Smooth muscle cell (in vitro differentiated cells): Measurements from ENCODE around the gene INSL4. TPM values are rescaled to one million over a fixed set of nuclear protein-coding genes. Genes with fewer than 3 reads are reported as not detected.

ENCODE experiments used
- DNase-seq: peaks from one replicate; lab custom pipeline; 2025; ENCODE audit not compliant: unreplicated experiment; lab: John Stamatoyannopoulos, UW
- H2AFZ ChIP-seq: fragments of 200-600 bp; sonication (generic); 2 replicates; pipeline ENCODE4 v1.6.0; 2016; ENCODE audit warnings: antibody characterized with exemption, low read depth, mild to moderate bottlenecking
- H3F3A ChIP-seq: fragments of 200-600 bp; sonication (generic); 2 replicates; pipeline ENCODE4 v1.6.0; 2017; ENCODE audit warnings: antibody characterized with exemption, low read depth
- H3K27ac ChIP-seq: fragments of 200-600 bp; sonication (generic); 2 replicates; pipeline ENCODE4 v1.5.1; 2016; ENCODE audit warnings: low read depth, mild to moderate bottlenecking
- H3K27me3 ChIP-seq: fragments of 200-600 bp; sonication (generic); 2 replicates; pipeline ENCODE4 v1.6.1; 2016; ENCODE audit warnings: low read depth, mild to moderate bottlenecking
- H3K36me3 ChIP-seq: fragments of 200-600 bp; sonication (generic); 2 replicates; pipeline ENCODE4 v1.5.1; 2016; ENCODE audit warnings: low read depth
- H3K4me1 ChIP-seq: fragments of 200-600 bp; sonication (generic); 2 replicates; pipeline ENCODE4 v1.5.1; 2016; ENCODE audit warnings: low read depth
- H3K4me2 ChIP-seq: fragments of 200-600 bp; sonication (generic); 2 replicates; pipeline ENCODE4 v1.6.0; 2016; ENCODE audit warnings: mild to moderate bottlenecking
- H3K4me3 ChIP-seq: fragments of 200-600 bp; sonication (generic); 2 replicates; pipeline ENCODE4 v1.5.1; 2016; ENCODE audit warnings: mild to moderate bottlenecking
- H3K79me2 ChIP-seq: fragments of 200-600 bp; sonication (generic); 2 replicates; pipeline ENCODE4 v1.6.0; 2016; ENCODE audit warnings: low read depth, mild to moderate bottlenecking
- H3K9ac ChIP-seq: fragments of 200-600 bp; sonication (generic); 2 replicates; pipeline ENCODE4 v1.6.0; 2016; ENCODE audit warnings: low read depth
- H3K9me3 ChIP-seq: fragments of 200-600 bp; sonication (generic); replicated peaks from 2 replicates; pipeline ENCODE4 v1.5.1; 2016; ENCODE audit warnings: low read depth
- H4K20me1 ChIP-seq: fragments of 200-600 bp; sonication (generic); 2 replicates; pipeline ENCODE4 v1.6.0; 2016; ENCODE audit warnings: low read depth
- CTCF ChIP-seq: fragments of 200-600 bp; sonication (generic); IDR thresholded peaks from 2 replicates; pipeline ENCODE4 v1.5.1; 2017; ENCODE audit warnings: borderline replicate concordance, mild to moderate bottlenecking, antibody characterized with exemption; ENCODE audit not compliant: insufficient read depth, poor library complexity, severe bottlenecking
- WGBS: methylation state at CpG from one replicate; pipeline ENCODE4 v1.1.7; 2016; ENCODE audit warnings: low lambda C conversion rate; 5-methylcytosine and 5-hydroxymethylcytosine counted together
- polyA plus RNA-seq: library from polyadenylated mRNA; unstranded; fragments of >200 nt; fragmentation: Nextera tagmentation; extraction: Ambion mirVana; gene quantifications from 2 replicates; pipeline ENCODE4 v1.2.1, GENCODE V29; 2016
- small RNA-seq: library from RNA; depleted of rRNA; stranded (forward); fragments of <200 nt; gene quantifications from one replicate; pipeline ENCODE3, GENCODE V24; 2014
- total RNA-seq: library from RNA; depleted of rRNA; stranded (reverse); fragments of >200 nt; gene quantifications from 2 replicates; pipeline ENCODE4 v1.2.3, GENCODE V29; 2014

INSL4 gene
- total and polyA plus RNA-seq, 2 experiments from 2014 or later = 0.18 to 0.21 TPM

GRCh38 chr9:5274770-5275169, 43.6 kb downstream of the INSL4 start:
- Histone ChIP-seq H3F3A (no peaks in the 10 kb centered on the region), H3K27ac (no peak overlapping the region), H4K20me1 (no peaks in the 10 kb centered on the region), H3K4me1 (no peaks in the 10 kb centered on the region), H3K4me2 (no peak overlapping the region), H3K27me3 (no peaks in the 10 kb centered on the region), H2AFZ (no peak overlapping the region), H3K9ac (no peak overlapping the region), H3K36me3 (no peaks in the 10 kb centered on the region), H3K79me2 (no peaks in the 10 kb centered on the region), H3K9me3 (no peaks in the 10 kb centered on the region), H3K4me3 (no peak overlapping the region)
- WGBS = 95% methylated on average over 2 of the region's 2 CpGs
- TF ChIP-seq CTCF = no peak
- DNase-seq = no peak

GRCh38 chr9:5278486-5278885, 47.3 kb downstream of the INSL4 start:
- no peak for TF ChIP-seq CTCF
- Histone ChIP-seq H3K27me3 (no peaks in the 10 kb centered on the region), H3K9ac (no peak overlapping the region), H4K20me1 (no peaks in the 10 kb centered on the region), H3K4me2 (no peak overlapping the region), H3K4me1 (no peaks in the 10 kb centered on the region), H3K79me2 (no peaks in the 10 kb centered on the region), H2AFZ (no peak overlapping the region), H3K9me3 (no peaks in the 10 kb centered on the region), H3F3A (no peaks in the 10 kb centered on the region), H3K36me3 (no peaks in the 10 kb centered on the region), H3K4me3 (no peak overlapping the region), H3K27ac (no peak overlapping the region)
- no peak for DNase-seq
- WGBS = 77% methylated on average over 2 of the region's 2 CpGs

Small RNAs within 50 kb of the gene (small RNA-seq; reads per million reads assigned to genes)
- not detected for gene AL133547.1

Other genes starting within 250 kb of the INSL4 start
- gene JAK2, start 246.1 kb upstream of the INSL4 start, total RNA-seq = 12.0 and 15.6 TPM in 2 replicates
- 4.9 and 5.8 TPM in 2 replicates for gene JAK2, start 246.1 kb upstream of the INSL4 start, polyA plus RNA-seq
- not detected in 2 replicates for gene INSL6, start 45.8 kb upstream of the INSL4 start, total RNA-seq
- gene INSL6, start 45.8 kb upstream of the INSL4 start, polyA plus RNA-seq = 0.15 TPM in 1 of 2 replicates, not detected in the other
- 0.31 TPM in 1 of 2 replicates, not detected in the other for gene RLN2, start 73.3 kb downstream of the INSL4 start, total RNA-seq
- gene RLN2, start 73.3 kb downstream of the INSL4 start, polyA plus RNA-seq = 0.59 and 0.67 TPM in 2 replicates
- gene RLN1, start 108.5 kb downstream of the INSL4 start, total RNA-seq = not detected in 2 replicates
- not detected in 2 replicates for gene RLN1, start 108.5 kb downstream of the INSL4 start, polyA plus RNA-seq
- 40.1 and 44.2 TPM in 2 replicates for gene PLGRKT, start 206.5 kb downstream of the INSL4 start, total RNA-seq
- 37.0 and 39.8 TPM in 2 replicates for gene PLGRKT, start 206.5 kb downstream of the INSL4 start, polyA plus RNA-seq
- 4.0 and 6.3 TPM in 2 replicates for gene CD274, start 219.1 kb downstream of the INSL4 start, total RNA-seq
- gene CD274, start 219.1 kb downstream of the INSL4 start, polyA plus RNA-seq = 2.3 and 2.4 TPM in 2 replicates